Keratinocyte (primary cell): ENCODE measurements around the gene VTI1A. TPM values are rescaled to one million over a fixed set of nuclear protein-coding genes. Genes with fewer than 3 reads are reported as not detected.

Source experiments
- DNase-seq: peaks from one replicate; pipeline ENCODE4 v3.0.0-alpha.2; 2011; ENCODE audit warnings: low read depth, missing footprints, low spot score
- FAIRE-seq: peaks from 2 replicates; lab custom pipeline; 2011; peaks lifted over from hg19 to GRCh38; lab: Jason Lieb, UNC
- H2AFZ ChIP-seq: 2 replicates; pipeline ENCODE4 v1.6.0; 2012; ENCODE audit warnings: low read length, control low read depth, inconsistent platforms; ENCODE audit not compliant: control insufficient read depth
- H3K27ac ChIP-seq: 2 replicates; pipeline ENCODE4 v1.5.1; 2011; ENCODE audit warnings: low read length; ENCODE audit not compliant: control insufficient read depth, insufficient read depth
- H3K27me3 ChIP-seq: 3 replicates; pipeline ENCODE4 v1.6.0; 2011; ENCODE audit warnings: low read length; ENCODE audit not compliant: control insufficient read depth, insufficient read depth; ENCODE audit errors: extremely low read depth
- H3K36me3 ChIP-seq, 2 experiments: 2 replicates in 1 of 2; 3 replicates in 1 of 2; pipeline ENCODE4 v1.5.1; 2011; ENCODE audit warnings: low read length in 2 of 2, mild to moderate bottlenecking in 1 of 2; ENCODE audit not compliant: control insufficient read depth in 2 of 2, insufficient read depth in 2 of 2; ENCODE audit errors: extremely low read depth in 1 of 2
- H3K4me1 ChIP-seq: 3 replicates; pipeline ENCODE4 v1.5.1; 2011; ENCODE audit warnings: low read length; ENCODE audit not compliant: control insufficient read depth, insufficient read depth; ENCODE audit errors: extremely low read depth
- H3K4me2 ChIP-seq: 3 replicates; pipeline ENCODE4 v1.6.0; 2011; ENCODE audit warnings: low read depth, low read length; ENCODE audit not compliant: control insufficient read depth, insufficient read depth; ENCODE audit errors: extremely low read depth
- H3K4me3 ChIP-seq, 3 experiments: fragments of 200-600 bp in 1 of 3; sonication (generic) in 1 of 3; 2 replicates in 2 of 3; 3 replicates in 1 of 3; pipeline ENCODE4 v1.5.1; 2011 to 2016; ENCODE audit warnings: low read length in 3 of 3, mild to moderate bottlenecking in 3 of 3, control low read depth in 2 of 3, inconsistent platforms in 1 of 3, low read depth in 1 of 3, mixed read lengths in 1 of 3, mixed run types in 1 of 3, moderate library complexity in 1 of 3; ENCODE audit not compliant: control insufficient read depth in 2 of 3, insufficient read depth in 2 of 3; ENCODE audit errors: extremely low read depth in 1 of 3
- H3K79me2 ChIP-seq: 2 replicates; pipeline ENCODE4 v1.6.0; 2012; ENCODE audit warnings: low read length; ENCODE audit not compliant: control insufficient read depth, insufficient read depth
- H3K9ac ChIP-seq: 3 replicates; pipeline ENCODE4 v1.6.0; 2011; ENCODE audit warnings: low read length; ENCODE audit not compliant: control insufficient read depth, insufficient read depth; ENCODE audit errors: extremely low read depth
- H3K9me1 ChIP-seq: 3 replicates; pipeline ENCODE4 v1.6.0; 2011; ENCODE audit warnings: low read length; ENCODE audit not compliant: control insufficient read depth, insufficient read depth; ENCODE audit errors: extremely low read depth
- H3K9me3 ChIP-seq: 2 replicates; pipeline ENCODE4 v1.5.1; 2012; ENCODE audit warnings: low read depth, low read length; ENCODE audit not compliant: control insufficient read depth
- H4K20me1 ChIP-seq: 3 replicates; pipeline ENCODE4 v1.6.0; 2011; ENCODE audit warnings: low read length; ENCODE audit not compliant: control insufficient read depth, insufficient read depth; ENCODE audit errors: extremely low read depth
- EZH2 ChIP-seq: IDR thresholded peaks from one replicate; pipeline ENCODE4 v1.6.1; 2012; ENCODE audit warnings: inconsistent platforms, mild to moderate bottlenecking, low read length, moderate library complexity
- dilution Hi-C: fragments of 300-500 bp; cut with MboI; formaldehyde crosslinking; loops from one replicate; pipeline ENCODE4 v1.7.0; 2020; ENCODE audit warnings: low sequenced_read_pairs; ENCODE audit not compliant: extremely low pct_ligation_motif_present
- polyA plus RNA-seq, 5 experiments: library from polyadenylated mRNA; depleted of rRNA in 3 of 5; stranded (reverse) in 3 of 5; stranded (forward) in 1 of 5; unstranded in 1 of 5; fragments of >200 nt; gene quantifications; 1 replicate in 1 of 5; 2 replicates in 3 of 5; 3 replicates in 1 of 5; pipeline versions ENCODE4 v1.2.1 to v1.2.3, GENCODE V29; 2011 to 2012; ENCODE audit warnings: missing spikeins in 2 of 5, low read depth in 1 of 5, low replicate concordance in 1 of 5
- TF ChIP-seq, protein P1 (sequence below), 3 experiments: IDR thresholded peaks in 1 of 3; conservative IDR thresholded peaks in 1 of 3; optimal IDR thresholded peaks in 1 of 3; 2 replicates in 2 of 3; 3 replicates in 1 of 3; pipeline versions ENCODE3 to v1.5.1; 2011; ENCODE audit warnings: low read length in 3 of 3, mild to moderate bottlenecking in 3 of 3, moderate library complexity in 2 of 3, control low read depth in 1 of 3, inconsistent platforms in 1 of 3; ENCODE audit not compliant: insufficient read depth in 2 of 3; ENCODE audit errors: extremely low read depth in 1 of 3

The VTI1A gene
- polyA plus RNA-seq, 1 donor (not counting 4 experiments of a cell fraction or from before 2014, with no cell fraction given), result 18.5 TPM

DNA sequence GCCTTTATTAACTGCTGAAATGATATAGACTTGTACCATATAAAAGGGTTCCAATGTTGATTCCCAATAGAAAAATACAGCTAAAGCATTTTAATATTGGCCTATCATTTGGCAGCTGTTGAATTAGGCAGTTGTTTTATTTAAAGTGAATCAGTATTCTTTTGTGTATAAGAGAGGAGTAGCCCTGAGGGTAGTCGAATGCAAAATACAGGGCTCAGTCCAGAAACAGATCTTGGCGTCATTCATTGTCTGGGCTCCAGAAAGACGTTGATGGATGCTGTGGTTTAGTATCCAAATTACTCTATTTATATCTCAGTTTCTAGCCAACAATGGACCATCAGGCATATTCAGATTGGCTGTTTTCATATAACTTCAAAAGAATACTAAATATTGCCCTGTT, 193.6 kb downstream of the VTI1A start:
- Histone ChIP-seq H3K4me3 (no peak overlapping the region), H3K4me2 (no peak overlapping the region), H3K9ac (no peak overlapping the region), H3K79me2 (no peaks in the 10 kb centered on the region), H3K4me1 (no peaks in the 10 kb centered on the region), H3K36me3 (no peaks in the 10 kb centered on the region), H2AFZ (no peak overlapping the region), H3K27ac (no peak overlapping the region), H3K9me1 (no peaks in the 10 kb centered on the region), H3K9me3 (no peaks in the 10 kb centered on the region), H3K27me3 (no peaks in the 10 kb centered on the region), H4K20me1 (no peaks in the 10 kb centered on the region)
- dilution Hi-C loops, result no loop called here
- no peak for DNase-seq
- TF ChIP-seq, protein P1, sequence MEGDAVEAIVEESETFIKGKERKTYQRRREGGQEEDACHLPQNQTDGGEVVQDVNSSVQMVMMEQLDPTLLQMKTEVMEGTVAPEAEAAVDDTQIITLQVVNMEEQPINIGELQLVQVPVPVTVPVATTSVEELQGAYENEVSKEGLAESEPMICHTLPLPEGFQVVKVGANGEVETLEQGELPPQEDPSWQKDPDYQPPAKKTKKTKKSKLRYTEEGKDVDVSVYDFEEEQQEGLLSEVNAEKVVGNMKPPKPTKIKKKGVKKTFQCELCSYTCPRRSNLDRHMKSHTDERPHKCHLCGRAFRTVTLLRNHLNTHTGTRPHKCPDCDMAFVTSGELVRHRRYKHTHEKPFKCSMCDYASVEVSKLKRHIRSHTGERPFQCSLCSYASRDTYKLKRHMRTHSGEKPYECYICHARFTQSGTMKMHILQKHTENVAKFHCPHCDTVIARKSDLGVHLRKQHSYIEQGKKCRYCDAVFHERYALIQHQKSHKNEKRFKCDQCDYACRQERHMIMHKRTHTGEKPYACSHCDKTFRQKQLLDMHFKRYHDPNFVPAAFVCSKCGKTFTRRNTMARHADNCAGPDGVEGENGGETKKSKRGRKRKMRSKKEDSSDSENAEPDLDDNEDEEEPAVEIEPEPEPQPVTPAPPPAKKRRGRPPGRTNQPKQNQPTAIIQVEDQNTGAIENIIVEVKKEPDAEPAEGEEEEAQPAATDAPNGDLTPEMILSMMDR (optimal IDR thresholded peaks at IDR 0.05 in 1 of 3, IDR thresholded peaks at IDR 0.05 in 1 of 3, conservative IDR thresholded peaks at IDR 0.05 in 1 of 3; ENCODE audit: extremely low read depth in 1 of 3, insufficient read depth in 2 of 3, low read length in 3 of 3), result no peak
- TF ChIP-seq EZH2, result no peak
- no peak for FAIRE-seq

DNA sequence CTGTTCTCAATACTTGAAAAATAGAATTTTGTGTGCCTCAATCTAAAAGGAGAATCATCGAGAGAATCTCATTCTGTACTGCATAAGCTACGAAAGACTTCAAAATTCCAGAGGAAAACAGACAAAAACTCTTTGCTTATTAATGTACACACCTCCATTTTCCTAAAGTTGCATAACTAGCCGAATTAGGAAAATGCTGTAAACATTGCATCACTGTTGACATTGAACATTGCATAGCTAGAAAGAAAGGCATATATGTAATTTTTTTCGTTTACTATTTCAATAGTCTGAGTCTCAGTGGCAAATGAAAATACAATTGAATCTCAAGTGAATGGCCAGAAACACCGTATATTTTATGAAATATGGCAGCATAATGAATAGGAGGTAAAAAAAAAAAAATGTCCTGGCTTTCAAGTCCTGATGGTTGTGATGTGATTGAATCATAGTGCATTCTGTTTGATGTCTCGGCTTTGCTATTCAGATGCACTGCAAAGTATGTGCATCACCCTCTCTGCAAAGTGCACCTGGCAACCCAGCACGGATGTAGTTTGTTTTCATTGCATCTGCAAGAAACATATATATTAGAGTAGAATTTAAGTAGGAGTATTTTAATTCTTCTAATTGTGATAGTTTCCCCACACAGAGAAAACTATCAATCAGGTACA, 196.7 kb downstream of the VTI1A start:
- H3K9me1 ChIP-seq, result no peaks in the 10 kb centered on the region

More for the DNA sequence above, 196.7 kb downstream of the VTI1A start:
- DNase-seq (no peak), FAIRE-seq (no peak)
- Histone ChIP-seq H3K27me3 (no peaks in the 10 kb centered on the region), H3K36me3 (no peaks in the 10 kb centered on the region), H3K4me3 (no peak overlapping the region), H2AFZ (no peak overlapping the region), H3K27ac (no peak overlapping the region), H3K4me1 (no peaks in the 10 kb centered on the region), H3K9me3 (no peaks in the 10 kb centered on the region), H3K79me2 (no peaks in the 10 kb centered on the region), H4K20me1 (no peaks in the 10 kb centered on the region), H3K9ac (no peak overlapping the region), H3K4me2 (no peak overlapping the region)
- dilution Hi-C loops, result no loop called here
- TF ChIP-seq, protein P1 (optimal IDR thresholded peaks at IDR 0.05 in 1 of 3, IDR thresholded peaks at IDR 0.05 in 1 of 3, conservative IDR thresholded peaks at IDR 0.05 in 1 of 3; ENCODE audit: extremely low read depth in 1 of 3, insufficient read depth in 2 of 3, low read length in 3 of 3), result no peak
- no peak for TF ChIP-seq EZH2
